HepG2 (cell line): Measurements from ENCODE around the gene TM9SF2. TPM values are rescaled to one million over a fixed set of nuclear protein-coding genes. Genes with fewer than 3 reads are reported as not detected.

Source experiments
- ATAC-seq: fragments of 200-7000 bp; cut with Tn5 transposase; 3 replicates; pipeline ENCODE4 v1.9.1; 2020; ENCODE audit warnings: mild to moderate bottlenecking, moderate library complexity
- BruUV-seq: library from RNA; stranded (reverse); fragments of 400-500 nt; replicated peaks from 2 replicates; lab custom pipeline; 2021; lab: Mats Ljungman, UMichigan
- CTCF ChIA-PET: fragments of 300-600 bp; formaldehyde crosslinking; extraction: SDS; loops from one replicate; lab custom pipeline; 2021; ENCODE audit warnings: low total read pairs, inconsistent platforms, low intra/inter-chr PET ratio; lab: Yijun Ruan, JAX
- POLR2A ChIA-PET: fragments of 350-600 bp; sonication (Branson Sonifier 250); formaldehyde crosslinking; loops from one replicate; lab custom pipeline; 2020; ENCODE audit warnings: antibody characterized with exemption, inconsistent platforms; lab: Yijun Ruan, JAX
- DNase-seq: peaks from one replicate; pipeline ENCODE4 v3.0.0-alpha.2; 2015; ENCODE audit warnings: low spot score
- FAIRE-seq: peaks from 3 replicates; lab custom pipeline; 2011; peaks lifted over from hg19 to GRCh38; lab: Jason Lieb, UNC
- H2AFZ ChIP-seq: one replicate; pipeline ENCODE4 v1.6.1; 2011; ENCODE audit warnings: low read length, inconsistent platforms
- H3K27ac ChIP-seq: fragments of 300-600 bp; 3 replicates; pipeline ENCODE4 v1.8.0; 2011; ENCODE audit warnings: mixed run types, mild to moderate bottlenecking, mixed read lengths, low read length, inconsistent platforms; ENCODE audit not compliant: insufficient read depth; ENCODE audit errors: extremely low read length
- H3K27me3 ChIP-seq, 2 experiments: fragments of 200-600 bp in 1 of 2; 2 replicates in 1 of 2; 3 replicates in 1 of 2; pipeline versions ENCODE4 v1.6.0 to v1.8.0; 2011; ENCODE audit warnings: low read length in 2 of 2, mild to moderate bottlenecking in 2 of 2, moderate library complexity in 2 of 2, inconsistent platforms in 1 of 2; ENCODE audit not compliant: insufficient read depth in 2 of 2, control insufficient read depth in 1 of 2
- H3K36me3 ChIP-seq, 2 experiments: fragments of 200-600 bp in 1 of 2; replicated peaks in 1 of 2; 2 replicates in 1 of 2; 3 replicates in 1 of 2; pipeline versions ENCODE4 v1.5.1 to v1.8.0; 2011; ENCODE audit warnings: low read length in 2 of 2, inconsistent platforms in 1 of 2; ENCODE audit not compliant: insufficient read depth in 2 of 2, control insufficient read depth in 1 of 2
- H3K4me1 ChIP-seq: 2 replicates; pipeline ENCODE4 v1.5.1; 2012; ENCODE audit warnings: low read length, inconsistent platforms; ENCODE audit not compliant: insufficient read depth
- H3K4me2 ChIP-seq: 2 replicates; pipeline ENCODE4 v1.6.0; 2011; ENCODE audit warnings: low read depth, low read length, inconsistent platforms
- H3K4me3 ChIP-seq, 3 experiments: fragments of 200-600 bp in 1 of 3; sonication (generic), shearing (Covaris generic) in 1 of 3; replicated peaks in 1 of 3; 2 replicates each; pipeline ENCODE4 v1.5.1; 2011 to 2016; ENCODE audit warnings: low read length in 3 of 3, inconsistent platforms in 2 of 3, low read depth in 2 of 3, mild to moderate bottlenecking in 2 of 3, control low read depth in 1 of 3, mixed read lengths in 1 of 3; ENCODE audit not compliant: insufficient read depth in 1 of 3
- H3K79me2 ChIP-seq: one replicate; pipeline ENCODE4 v1.6.1; 2011; ENCODE audit warnings: low read length, inconsistent platforms; ENCODE audit not compliant: insufficient read depth
- H3K9ac ChIP-seq: 2 replicates; pipeline ENCODE4 v1.6.0; 2011; ENCODE audit warnings: mild to moderate bottlenecking, low read depth, low read length, inconsistent platforms; ENCODE audit not compliant: insufficient read depth
- H3K9me3 ChIP-seq: 2 replicates; pipeline ENCODE4 v1.5.1; 2012; ENCODE audit warnings: mild to moderate bottlenecking, low read length
- H4K20me1 ChIP-seq: 2 replicates; pipeline ENCODE4 v1.6.0; 2011; ENCODE audit warnings: inconsistent platforms, mild to moderate bottlenecking, low read length, moderate library complexity; ENCODE audit not compliant: insufficient read depth
- ZNF33A ChIP-seq: sonication (generic); formaldehyde crosslinking; IDR thresholded peaks from 2 replicates; pipeline ENCODE4 v1.5.1; 2020; ENCODE audit warnings: missing genetic modification reagents, mild to moderate bottlenecking, moderate library complexity, borderline replicate concordance
- whole genome bisulfite sequencing: methylation state at CpG from one replicate; pipeline ENCODE4 v1.1.6; 2017; ENCODE audit warnings: low lambda C conversion rate; 5-methylcytosine and 5-hydroxymethylcytosine counted together
- in situ Hi-C: cut with HindIII; loops from 2 replicates; pipeline ENCODE4 v1.10.0; 2017; ENCODE audit warnings: low pct_unique_long_range_greater_than_20kb; ENCODE audit not compliant: extremely low pct_ligation_motif_present
- intact Hi-C: fragments of 100-400 bp; cut with micrococcal nuclease; formaldehyde crosslinking; loops from one replicate; pipeline ENCODE4 v1.10.0; 2022; ENCODE audit not compliant: unreplicated experiment
- polyA plus RNA-seq, 8 experiments: library from polyadenylated mRNA; depleted of rRNA in 3 of 8; stranded (reverse) in 7 of 8; unstranded in 1 of 8; fragments of >200 nt; fragmentation: Illumina TruSeq in 4 of 8; extraction: Trizol in 4 of 8; gene quantifications; 2 replicates each; pipeline versions ENCODE4 v1.2.1 to v1.2.3, GENCODE V29; 2011 to 2016; ENCODE audit warnings: low read depth in 4 of 8, missing spikeins in 1 of 8, mixed read lengths in 1 of 8; ENCODE audit not compliant: insufficient read depth in 1 of 8
- total RNA-seq, 5 experiments: library from RNA; depleted of rRNA; stranded (reverse); fragments of >200 nt; fragmentation: Illumina TruSeq; extraction: Trizol; gene quantifications; 2 replicates each; pipeline ENCODE4 v1.2.3, GENCODE V29; 2016; ENCODE audit warnings: low read depth in 1 of 5
- TF ChIP-seq, protein P1 (sequence below): IDR thresholded peaks from 2 replicates; pipeline ENCODE4 v1.6.1; 2018; ENCODE audit warnings: missing genetic modification reagents, mild to moderate bottlenecking, missing compliant biosample characterization
- TF ChIP-seq, protein P2 (sequence below): IDR thresholded peaks from 2 replicates; pipeline ENCODE4 v1.6.1; 2016; ENCODE audit warnings: missing compliant biosample characterization, missing genetic modification reagents, borderline replicate concordance
- TF ChIP-seq, protein P3 (sequence below): sonication (generic); formaldehyde crosslinking; IDR thresholded peaks from 2 replicates; pipeline ENCODE4 v1.8.1; 2023; ENCODE audit warnings: missing genetic modification reagents, inconsistent platforms, borderline replicate concordance

Gene TM9SF2
- total and polyA plus RNA-seq, 2 of the 13 experiments (the other 11 are each of a cell fraction or from before 2014, with no cell fraction given) = 94.1 to 123 TPM

DNA sequence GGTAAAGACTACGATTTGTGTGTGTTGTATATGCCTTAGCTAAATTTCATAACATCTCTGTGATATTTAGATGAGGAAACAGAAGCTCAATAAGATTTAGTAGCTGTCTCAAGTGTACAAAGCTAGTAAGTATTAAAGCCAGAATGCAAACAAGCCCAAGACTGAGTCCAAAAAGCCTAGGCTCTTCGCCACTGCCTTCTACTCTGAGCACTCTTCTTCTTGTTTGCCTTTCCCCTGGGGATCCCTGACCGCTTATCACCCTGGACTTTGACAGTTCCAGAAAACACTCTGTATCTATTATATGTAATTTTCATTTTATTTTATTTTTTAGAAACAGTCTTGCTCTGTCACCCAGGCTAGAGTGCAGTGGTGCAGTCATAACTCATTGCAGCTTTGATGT is 5.8 kb downstream of the TM9SF2 start:
- peaks cover 11% of the 10 kb centered on the region for H4K20me1 ChIP-seq
- intact Hi-C loops (no loop called here), in situ Hi-C loops (no loop called here)
- H3K79me2 ChIP-seq = peaks cover 99% of the 10 kb centered on the region
- H3K9me3 ChIP-seq = peaks cover 14% of the 10 kb centered on the region
- TF ChIP-seq, protein P1, sequence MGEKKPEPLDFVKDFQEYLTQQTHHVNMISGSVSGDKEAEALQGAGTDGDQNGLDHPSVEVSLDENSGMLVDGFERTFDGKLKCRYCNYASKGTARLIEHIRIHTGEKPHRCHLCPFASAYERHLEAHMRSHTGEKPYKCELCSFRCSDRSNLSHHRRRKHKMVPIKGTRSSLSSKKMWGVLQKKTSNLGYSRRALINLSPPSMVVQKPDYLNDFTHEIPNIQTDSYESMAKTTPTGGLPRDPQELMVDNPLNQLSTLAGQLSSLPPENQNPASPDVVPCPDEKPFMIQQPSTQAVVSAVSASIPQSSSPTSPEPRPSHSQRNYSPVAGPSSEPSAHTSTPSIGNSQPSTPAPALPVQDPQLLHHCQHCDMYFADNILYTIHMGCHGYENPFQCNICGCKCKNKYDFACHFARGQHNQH (CRISPR knock-in tag) = no peak
- TF ChIP-seq, protein P2, sequence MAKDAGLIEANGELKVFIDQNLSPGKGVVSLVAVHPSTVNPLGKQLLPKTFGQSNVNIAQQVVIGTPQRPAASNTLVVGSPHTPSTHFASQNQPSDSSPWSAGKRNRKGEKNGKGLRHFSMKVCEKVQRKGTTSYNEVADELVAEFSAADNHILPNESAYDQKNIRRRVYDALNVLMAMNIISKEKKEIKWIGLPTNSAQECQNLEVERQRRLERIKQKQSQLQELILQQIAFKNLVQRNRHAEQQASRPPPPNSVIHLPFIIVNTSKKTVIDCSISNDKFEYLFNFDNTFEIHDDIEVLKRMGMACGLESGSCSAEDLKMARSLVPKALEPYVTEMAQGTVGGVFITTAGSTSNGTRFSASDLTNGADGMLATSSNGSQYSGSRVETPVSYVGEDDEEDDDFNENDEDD (CRISPR knock-in tag) = no peak
- TF ChIP-seq ZNF33A (CRISPR knock-in tag) = no peak
- TF ChIP-seq, protein P3, sequence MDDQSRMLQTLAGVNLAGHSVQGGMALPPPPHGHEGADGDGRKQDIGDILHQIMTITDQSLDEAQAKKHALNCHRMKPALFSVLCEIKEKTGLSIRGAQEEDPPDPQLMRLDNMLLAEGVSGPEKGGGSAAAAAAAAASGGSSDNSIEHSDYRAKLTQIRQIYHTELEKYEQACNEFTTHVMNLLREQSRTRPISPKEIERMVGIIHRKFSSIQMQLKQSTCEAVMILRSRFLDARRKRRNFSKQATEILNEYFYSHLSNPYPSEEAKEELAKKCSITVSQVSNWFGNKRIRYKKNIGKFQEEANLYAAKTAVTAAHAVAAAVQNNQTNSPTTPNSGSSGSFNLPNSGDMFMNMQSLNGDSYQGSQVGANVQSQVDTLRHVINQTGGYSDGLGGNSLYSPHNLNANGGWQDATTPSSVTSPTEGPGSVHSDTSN = no peak
- BruUV-seq = no TSS peak
- no peak overlapping the region for H3K9ac ChIP-seq
- no peak overlapping the region for H3K27ac ChIP-seq
- DNase-seq = no peak
- no peak for FAIRE-seq
- no peak overlapping the region for H3K4me3 ChIP-seq
- H3K4me2 ChIP-seq = 0 out of 2 replicates have a peak overlapping the region, but pooled peaks have one; percentile 26
- ChIA-PET POLR2A (interaction anchor here (1.2 to 1.4 kb wide), 2 partner anchors 8 to 10 kb away, joined by 3 to 4 read pairs; no protein-coding TSS in a partner anchor), CTCF (interaction anchor here (1.7 kb wide), 1 partner anchor 64 kb away, joined by 10 read pairs; no protein-coding TSS in a partner anchor)
- peaks cover 49% of the 10 kb centered on the region for H3K4me1 ChIP-seq
- H3K27me3 ChIP-seq = no peaks in the 10 kb centered on the region; a peak in 1 of 5 replicates
- 90% methylated on average over 3 of the region's 3 CpGs for WGBS
- H2AFZ ChIP-seq = no peak overlapping the region
- no peak for ATAC-seq
- H3K36me3 ChIP-seq = peaks cover 6 to 21% of the 10 kb centered on the region in 2 experiments; a peak in 4 of 5 replicates
